CD14-positive monocyte (primary cell): ENCODE measurements around the gene TCHP. TPM values are rescaled to one million over a fixed set of nuclear protein-coding genes. Genes with fewer than 3 reads are reported as not detected.

ENCODE experiments used
- DNase-seq, 3 donors: peaks; one replicate each; pipeline ENCODE4 v3.0.0-alpha.2; 2011 to 2022
- H2AFZ ChIP-seq: 2 replicates; pipeline ENCODE4 v1.6.0; 2012; ENCODE audit warnings: mild to moderate bottlenecking, low read depth, low read length, inconsistent platforms; ENCODE audit not compliant: insufficient read depth, poor library complexity, severe bottlenecking
- H3K27ac ChIP-seq, 2 donors: 1 replicate in 1 of 2; 2 replicates in 1 of 2; pipeline ENCODE4 v1.5.1; 2012 to 2013; ENCODE audit warnings: low read length in 2 of 2, control low read depth in 1 of 2, inconsistent platforms in 1 of 2, low read depth in 1 of 2, mild to moderate bottlenecking in 1 of 2
- H3K27me3 ChIP-seq, 2 donors: one replicate each; pipeline versions ENCODE4 v1.6.0 to v1.6.1; 2011 to 2013; ENCODE audit warnings: low read length in 2 of 2; ENCODE audit not compliant: control insufficient read depth in 2 of 2, insufficient read depth in 2 of 2
- H3K36me3 ChIP-seq, 2 donors: replicated peaks in 1 of 2; 1 replicate in 1 of 2; 2 replicates in 1 of 2; pipeline versions ENCODE4 v1.5.1 to v1.6.1; 2012 to 2013; ENCODE audit warnings: low read length in 2 of 2, control low read depth in 1 of 2, inconsistent platforms in 1 of 2, mild to moderate bottlenecking in 1 of 2; ENCODE audit not compliant: insufficient read depth in 2 of 2, control insufficient read depth in 1 of 2
- H3K4me1 ChIP-seq, 2 donors: 1 replicate in 1 of 2; 2 replicates in 1 of 2; pipeline versions ENCODE4 v1.5.1 to v1.6.1; 2012 to 2013; ENCODE audit warnings: low read length in 2 of 2, control low read depth in 1 of 2, inconsistent platforms in 1 of 2, mild to moderate bottlenecking in 1 of 2, moderate library complexity in 1 of 2; ENCODE audit not compliant: insufficient read depth in 2 of 2, control insufficient read depth in 1 of 2
- H3K4me2 ChIP-seq: replicated peaks from 2 replicates; pipeline ENCODE3; 2012; ENCODE audit warnings: low read length, moderate library complexity, mild to moderate bottlenecking; ENCODE audit not compliant: poor library complexity, severe bottlenecking; ENCODE audit errors: extremely low read depth
- H3K4me3 ChIP-seq, 3 experiments: fragments of 200-600 bp in 1 of 3; sonication (generic) in 1 of 3; replicated peaks in 1 of 3; 1 replicate in 2 of 3; 2 replicates in 1 of 3; pipeline ENCODE4 v1.5.1; 2011 to 2013; ENCODE audit warnings: low read length in 3 of 3, mild to moderate bottlenecking in 3 of 3, control low read depth in 2 of 3, low read depth in 2 of 3, inconsistent platforms in 1 of 3, moderate library complexity in 1 of 3
- H3K79me2 ChIP-seq: 2 replicates; pipeline ENCODE4 v1.6.0; 2012; ENCODE audit warnings: mild to moderate bottlenecking, control low read depth, inconsistent platforms, low read length, moderate library complexity; ENCODE audit not compliant: insufficient read depth
- H3K9ac ChIP-seq: 2 replicates; pipeline ENCODE4 v1.6.0; 2017; ENCODE audit warnings: low read length, mild to moderate bottlenecking; ENCODE audit not compliant: insufficient read depth, poor library complexity, severe bottlenecking
- H3K9me3 ChIP-seq, 2 donors: replicated peaks in 1 of 2; 1 replicate in 1 of 2; 2 replicates in 1 of 2; pipeline versions ENCODE4 v1.5.1 to v1.6.1; 2012 to 2013; ENCODE audit warnings: low read length in 2 of 2, control low read depth in 1 of 2; ENCODE audit not compliant: control insufficient read depth in 1 of 2, insufficient read depth in 1 of 2
- H4K20me1 ChIP-seq: 2 replicates; pipeline ENCODE4 v1.6.0; 2012; ENCODE audit warnings: mild to moderate bottlenecking, low read length, control low read depth, moderate library complexity; ENCODE audit not compliant: insufficient read depth
- H3K27ac Mint-ChIP-seq, 7 donors: one replicate each; pipeline ENCODE4 v1.8.0; 2020; ENCODE audit warnings: mild to moderate bottlenecking in 7 of 7, mixed read lengths in 7 of 7, moderate library complexity in 6 of 7, inconsistent platforms in 2 of 7
- H3K27me3 Mint-ChIP-seq, 3 donors: one replicate each; pipeline ENCODE4 v1.8.0; 2021 to 2022; ENCODE audit warnings: low read depth in 3 of 3, mild to moderate bottlenecking in 3 of 3, mixed read lengths in 3 of 3, moderate library complexity in 3 of 3, inconsistent platforms in 1 of 3
- H3K36me3 Mint-ChIP-seq, 2 donors: one replicate each; pipeline ENCODE4 v1.8.0; 2020; ENCODE audit warnings: mixed read lengths in 2 of 2, inconsistent platforms in 1 of 2, mild to moderate bottlenecking in 1 of 2
- H3K4me1 Mint-ChIP-seq: one replicate; pipeline ENCODE4 v1.8.0; 2020; ENCODE audit warnings: mild to moderate bottlenecking, mixed read lengths
- H3K4me3 Mint-ChIP-seq, 2 donors: one replicate each; pipeline ENCODE4 v1.8.0; 2020; ENCODE audit warnings: mild to moderate bottlenecking in 2 of 2, mixed read lengths in 2 of 2, moderate library complexity in 1 of 2
- H3K9me3 Mint-ChIP-seq, 7 donors: one replicate each; pipeline ENCODE4 v1.8.0; 2020 to 2022; ENCODE audit warnings: mixed read lengths in 7 of 7, mild to moderate bottlenecking in 6 of 7, moderate library complexity in 6 of 7, inconsistent platforms in 2 of 7
- WGBS: methylation state at CpG from one replicate; pipeline ENCODE4 v1.1.5; 2013; ENCODE audit warnings: missing lambda C conversion rate; ENCODE audit not compliant: insufficient coverage; 5-methylcytosine and 5-hydroxymethylcytosine counted together
- intact Hi-C, 2 donors: fragments of 100-400 bp; cut with micrococcal nuclease; formaldehyde crosslinking; loops; one replicate each; pipeline versions ENCODE4 v1.15.0 to v1.15.1; 2023
- polyA plus RNA-seq, 3 donors: library from polyadenylated mRNA; depleted of rRNA in 1 of 3; unstranded in 2 of 3; stranded (reverse) in 1 of 3; fragments of 300-500 nt in 2 of 3; fragments of >200 nt in 1 of 3; fragmentation: Illumina TruSeq in 2 of 3; gene quantifications; 1 replicate in 2 of 3; 2 replicates in 1 of 3; pipeline ENCODE4 v1.2.3, GENCODE V29; 2012 to 2021
- TF ChIP-seq, protein P1 (sequence below): fragments of 200-600 bp; IDR thresholded peaks from one replicate; pipeline ENCODE4 v1.8.0; 2022; ENCODE audit warnings: antibody characterized with exemption, mild to moderate bottlenecking

The TCHP gene
- polyA plus RNA-seq, 3 donors, result 2.6 to 24.5 (median 7.3) TPM

DNA sequence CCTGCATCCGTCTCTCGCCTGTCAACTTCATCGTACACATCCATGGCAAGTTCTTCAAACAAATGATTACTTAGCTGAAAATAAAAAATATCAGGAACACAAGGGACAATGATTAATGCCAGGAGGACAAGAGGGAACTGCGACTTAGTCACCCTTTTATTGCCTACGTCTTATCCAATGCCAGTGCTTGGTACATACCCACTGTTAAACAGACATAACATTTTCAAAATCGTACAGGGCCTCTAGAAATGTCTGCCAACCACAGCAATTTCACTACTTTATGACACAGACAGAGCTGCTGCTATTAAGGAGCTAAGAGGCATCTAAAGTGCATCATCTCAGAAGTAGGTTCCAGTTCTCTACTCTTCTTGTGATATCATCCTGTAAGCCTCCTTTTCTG lies 61.5 kb downstream of the TCHP start:
- WGBS, result 79% methylated on average over 3 of the region's 6 CpGs
- H3K36me3 Mint-ChIP-seq, result peaks cover 78 to 95% of the 10 kb centered on the region in 2 donors
- H3K27ac Mint-ChIP-seq, result peak overlapping the region in 2 of 7 donors; percentile 17 to 42
- peaks cover 96 to 99% of the 10 kb centered on the region in 2 donors for H3K36me3 ChIP-seq
- no peak overlapping the region for H3K4me2 ChIP-seq
- H3K27me3 Mint-ChIP-seq, result peaks cover 0 to 2% (median 0%) of the 10 kb centered on the region in 3 donors
- H3K9ac ChIP-seq, result no peak overlapping the region
- H3K4me3 ChIP-seq, result no peak overlapping the region
- H2AFZ ChIP-seq, result no peak overlapping the region
- no peaks in the 10 kb centered on the region for H3K9me3 Mint-ChIP-seq
- intact Hi-C loops, result no loop called here
- DNase-seq, result no peak
- H4K20me1 ChIP-seq, result peaks cover 90% of the 10 kb centered on the region
- H3K27me3 ChIP-seq, result no peaks in the 10 kb centered on the region
- TF ChIP-seq, protein P1, sequence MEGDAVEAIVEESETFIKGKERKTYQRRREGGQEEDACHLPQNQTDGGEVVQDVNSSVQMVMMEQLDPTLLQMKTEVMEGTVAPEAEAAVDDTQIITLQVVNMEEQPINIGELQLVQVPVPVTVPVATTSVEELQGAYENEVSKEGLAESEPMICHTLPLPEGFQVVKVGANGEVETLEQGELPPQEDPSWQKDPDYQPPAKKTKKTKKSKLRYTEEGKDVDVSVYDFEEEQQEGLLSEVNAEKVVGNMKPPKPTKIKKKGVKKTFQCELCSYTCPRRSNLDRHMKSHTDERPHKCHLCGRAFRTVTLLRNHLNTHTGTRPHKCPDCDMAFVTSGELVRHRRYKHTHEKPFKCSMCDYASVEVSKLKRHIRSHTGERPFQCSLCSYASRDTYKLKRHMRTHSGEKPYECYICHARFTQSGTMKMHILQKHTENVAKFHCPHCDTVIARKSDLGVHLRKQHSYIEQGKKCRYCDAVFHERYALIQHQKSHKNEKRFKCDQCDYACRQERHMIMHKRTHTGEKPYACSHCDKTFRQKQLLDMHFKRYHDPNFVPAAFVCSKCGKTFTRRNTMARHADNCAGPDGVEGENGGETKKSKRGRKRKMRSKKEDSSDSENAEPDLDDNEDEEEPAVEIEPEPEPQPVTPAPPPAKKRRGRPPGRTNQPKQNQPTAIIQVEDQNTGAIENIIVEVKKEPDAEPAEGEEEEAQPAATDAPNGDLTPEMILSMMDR, result no peak
- peaks cover 1% of the 10 kb centered on the region for H3K4me1 Mint-ChIP-seq
- H3K79me2 ChIP-seq, result peaks cover 51% of the 10 kb centered on the region
- H3K27ac ChIP-seq, result peak overlapping the region in 1 of 2 donors; percentile 11
- H3K9me3 ChIP-seq, result no peaks in the 10 kb centered on the region
- no peaks in the 10 kb centered on the region for H3K4me1 ChIP-seq
- H3K4me3 Mint-ChIP-seq, result no peak overlapping the region

DNA sequence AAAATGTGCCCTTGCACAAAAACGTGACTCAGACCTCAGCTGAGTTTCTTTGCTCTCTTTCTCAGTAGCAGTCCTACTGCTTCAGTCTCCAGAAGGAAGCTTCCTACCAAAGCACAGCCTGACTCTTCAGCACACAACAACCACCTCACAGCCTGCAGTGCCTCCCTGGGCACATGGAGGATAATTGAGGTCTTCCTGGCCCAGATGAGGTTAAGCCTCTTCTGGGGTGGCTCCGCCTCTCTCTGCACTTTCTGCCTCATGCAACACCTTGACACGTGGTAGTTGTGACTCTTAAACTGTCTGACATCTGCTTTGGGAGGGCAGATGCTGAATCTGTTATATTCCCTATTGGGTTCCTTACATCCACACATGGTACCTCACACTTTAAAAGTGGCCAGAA lies 62.3 kb downstream of the TCHP start:
- TF ChIP-seq, protein P1, result no peak
- Mint-ChIP-seq H3K4me1 (peaks cover 1% of the 10 kb centered on the region), H3K27ac (no peak overlapping the region), H3K9me3 (no peaks in the 10 kb centered on the region), H3K27me3 (peaks cover 0 to 2% (median 0%) of the 10 kb centered on the region in 3 donors), H3K4me3 (no peak overlapping the region), H3K36me3 (peaks cover 75 to 91% of the 10 kb centered on the region in 2 donors)
- peaks cover 52% of the 10 kb centered on the region for H3K79me2 ChIP-seq
- no peak overlapping the region for H3K4me3 ChIP-seq
- H2AFZ ChIP-seq, result no peak overlapping the region
- peaks cover 90% of the 10 kb centered on the region for H4K20me1 ChIP-seq
- H3K4me1 ChIP-seq, result no peaks in the 10 kb centered on the region
- intact Hi-C loops, result no loop called here
- H3K36me3 ChIP-seq, result peaks cover 95 to 99% of the 10 kb centered on the region in 2 donors
- no peaks in the 10 kb centered on the region for H3K27me3 ChIP-seq
- H3K4me2 ChIP-seq, result no peak overlapping the region
- H3K9ac ChIP-seq, result no peak overlapping the region
- no CpG with 5 or more reads among the region's 3 CpGs for WGBS
- DNase-seq, result no peak
- H3K9me3 ChIP-seq, result no peaks in the 10 kb centered on the region
- H3K27ac ChIP-seq, result peak overlapping the region in 1 of 2 donors; percentile 36
